ENCODE results near the gene RTL10.

DNA sequence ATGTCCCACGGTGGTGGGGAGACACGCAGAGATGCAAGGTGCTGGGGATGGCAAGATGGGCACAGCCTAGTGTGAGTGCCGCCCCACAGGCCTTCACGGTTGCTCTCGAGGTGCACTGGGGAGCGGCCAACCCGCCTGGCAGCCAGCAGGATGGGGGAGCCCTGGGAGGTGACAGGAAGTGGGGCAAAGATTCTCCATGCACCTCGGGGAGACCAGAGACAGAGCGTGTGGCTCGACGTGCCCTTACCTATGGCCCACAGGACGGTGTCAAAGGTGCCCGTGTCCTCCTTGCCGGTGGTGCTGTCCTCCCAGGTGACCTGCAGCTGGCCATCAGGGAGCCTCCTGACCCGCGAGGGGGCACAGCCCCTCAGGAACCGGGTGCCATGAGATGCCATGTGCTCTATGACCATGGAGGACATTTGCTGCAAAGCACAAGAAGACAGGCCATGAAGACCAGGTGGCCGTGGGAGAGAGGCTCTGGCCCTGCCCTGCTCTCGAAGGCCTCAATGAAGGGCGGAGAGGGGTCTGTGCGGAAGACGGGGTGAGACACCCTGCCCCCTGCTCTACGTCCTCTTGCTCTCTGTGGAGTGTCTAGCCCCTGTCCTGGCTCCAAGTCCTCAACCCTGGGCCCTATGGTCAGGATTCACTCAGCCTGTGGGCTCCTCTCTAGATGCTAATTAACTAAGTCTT lies 40.6 kb upstream of the RTL10 start:
- no peak for TF ChIP-seq CTCF (optimal IDR thresholded peaks at IDR 0.05 in 1 of 3, IDR thresholded peaks at IDR 0.05 in 1 of 3, conservative IDR thresholded peaks at IDR 0.05 in 1 of 3; ENCODE audit: extremely low read depth in 1 of 3, insufficient read depth in 2 of 3, low read length in 3 of 3)
- TF ChIP-seq EZH2 (IDR thresholded peaks at IDR 0.05; ENCODE audit: low read length) = no peak
